Large intestine (tissue), 3 donors: ENCODE measurements around the gene FAM193B. TPM values are rescaled to one million over a fixed set of nuclear protein-coding genes. Genes with fewer than 3 reads are reported as not detected.

ENCODE experiments used
- DNase-seq, 2 donors: peaks; one replicate each; pipeline versions ENCODE4 v3.0.0 to v3.0.0-alpha.2; 2013
- H3K27ac ChIP-seq: one replicate; pipeline ENCODE4 v1.5.1; 2013; ENCODE audit warnings: low read length
- H3K27me3 ChIP-seq: 2 replicates; pipeline ENCODE4 v1.6.1; 2013; ENCODE audit warnings: low read length; ENCODE audit not compliant: control insufficient read depth, insufficient read depth
- H3K36me3 ChIP-seq: 2 replicates; pipeline ENCODE4 v1.6.1; 2013; ENCODE audit warnings: low read length; ENCODE audit not compliant: control insufficient read depth, insufficient read depth
- H3K4me1 ChIP-seq: one replicate; pipeline ENCODE4 v1.6.1; 2013; ENCODE audit warnings: low read length; ENCODE audit not compliant: control insufficient read depth, insufficient read depth
- H3K4me3 ChIP-seq: one replicate; pipeline ENCODE4 v1.5.1; 2013; ENCODE audit warnings: low read length
- H3K9me3 ChIP-seq: one replicate; pipeline ENCODE4 v1.6.1; 2013; ENCODE audit warnings: mild to moderate bottlenecking, low read depth, low read length, moderate library complexity; ENCODE audit not compliant: control insufficient read depth
- WGBS: methylation state at CpG from one replicate; pipeline ENCODE4 v1.1.5; 2013; ENCODE audit warnings: low lambda C conversion rate; ENCODE audit not compliant: insufficient coverage; 5-methylcytosine and 5-hydroxymethylcytosine counted together
- polyA plus RNA-seq: library from polyadenylated mRNA; unstranded; fragments of 120-200 nt; gene quantifications from one replicate; pipeline ENCODE4 v1.2.1, GENCODE V29; 2013

Gene FAM193B
- polyA plus RNA-seq, 1 donor = 76.8 TPM

DNA sequence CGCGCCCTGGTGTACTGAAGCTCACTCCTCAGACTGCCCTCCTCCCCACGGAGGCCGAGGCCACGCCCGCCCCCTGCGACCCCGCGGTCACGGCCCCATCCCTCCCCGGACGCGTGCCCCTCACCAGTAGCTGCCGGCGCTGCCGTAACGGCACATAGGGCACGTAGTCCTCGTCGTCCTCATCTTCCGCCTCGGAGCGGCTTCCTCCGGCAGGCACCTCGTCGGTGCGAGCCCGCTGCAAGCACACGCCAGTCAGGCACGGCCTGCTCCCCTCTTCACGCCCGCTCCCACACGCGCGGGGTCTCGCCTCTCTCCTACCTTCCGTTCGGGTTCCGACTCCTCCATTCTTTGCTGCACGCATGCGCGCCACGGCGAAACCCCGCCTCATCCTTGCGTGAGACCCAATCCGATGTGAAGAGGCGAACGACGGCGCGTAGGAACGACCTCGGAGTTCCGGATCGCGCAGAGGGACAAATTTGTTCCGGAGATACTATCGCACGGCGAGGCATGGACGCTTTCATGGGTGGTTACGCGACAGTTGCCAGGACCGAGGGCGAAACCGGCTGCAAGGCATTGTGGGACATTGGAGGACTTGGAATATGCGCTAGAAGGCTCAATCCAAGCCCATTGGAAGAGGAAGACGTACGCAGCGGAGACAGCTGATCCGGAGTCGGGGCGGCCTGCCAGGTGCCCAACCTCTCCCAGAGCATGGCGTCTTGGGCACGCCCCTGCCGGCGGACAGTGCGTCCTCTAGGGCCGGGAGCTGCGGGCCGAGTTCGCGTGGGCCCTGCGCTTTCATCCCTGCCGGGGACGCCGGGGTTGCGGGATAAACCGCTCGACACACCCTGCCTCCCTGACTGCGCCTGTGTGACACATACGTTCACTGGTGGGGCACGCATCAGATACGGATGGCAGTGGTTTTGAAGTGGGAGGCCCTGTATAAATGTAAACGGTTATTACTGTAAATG lies 37.5 kb downstream of the FAM193B start, which contains the start of gene DDX41:
TSS of gene DDX41 (minus strand) at position 361 of the 968 bp plus-strand sequence. CDS start at position 345, 16 bp downstream.
- no CpG with 5 or more reads among the region's 96 CpGs for WGBS
- no peaks in the 10 kb centered on the region for H3K27me3 ChIP-seq
- peak within 1 kb of the TSS; percentile 93 for H3K4me3 ChIP-seq
- peak; percentile 98 to 99 for DNase-seq
- H3K36me3 ChIP-seq = peaks cover 67% of the 10 kb centered on the region
- no peaks in the 10 kb centered on the region for H3K9me3 ChIP-seq
- peaks cover 15% of the 10 kb centered on the region for H3K4me1 ChIP-seq
- peak within 1 kb of the TSS; percentile 68 for H3K27ac ChIP-seq

DNA sequence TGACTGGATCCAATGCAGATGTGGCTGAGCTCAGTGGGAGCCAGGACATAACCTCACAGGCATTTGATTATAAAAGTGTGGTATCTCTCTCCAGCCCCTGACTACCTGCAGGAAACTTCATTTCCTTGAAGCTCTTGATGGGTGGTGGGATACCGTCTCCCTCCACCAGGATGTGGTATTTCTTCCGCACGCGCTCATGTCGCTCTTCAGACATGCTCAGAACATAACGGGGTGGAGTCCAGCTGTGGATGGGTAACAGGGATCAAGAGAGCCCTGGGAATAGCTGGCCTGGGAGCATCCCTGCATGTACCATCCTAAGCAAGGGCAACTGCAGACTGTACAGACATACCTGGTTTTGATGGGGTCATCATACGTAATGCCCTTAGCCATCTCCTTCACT lies 38.8 kb downstream of the FAM193B start:
- no CpG with 5 or more reads among the region's 7 CpGs for WGBS
- Histone ChIP-seq H3K27ac (no peak overlapping the region), H3K4me1 (peaks cover 15% of the 10 kb centered on the region), H3K27me3 (no peaks in the 10 kb centered on the region), H3K9me3 (no peaks in the 10 kb centered on the region), H3K4me3 (peak overlapping the region; percentile 93), H3K36me3 (peaks cover 66% of the 10 kb centered on the region)
- no peak for DNase-seq

DNA sequence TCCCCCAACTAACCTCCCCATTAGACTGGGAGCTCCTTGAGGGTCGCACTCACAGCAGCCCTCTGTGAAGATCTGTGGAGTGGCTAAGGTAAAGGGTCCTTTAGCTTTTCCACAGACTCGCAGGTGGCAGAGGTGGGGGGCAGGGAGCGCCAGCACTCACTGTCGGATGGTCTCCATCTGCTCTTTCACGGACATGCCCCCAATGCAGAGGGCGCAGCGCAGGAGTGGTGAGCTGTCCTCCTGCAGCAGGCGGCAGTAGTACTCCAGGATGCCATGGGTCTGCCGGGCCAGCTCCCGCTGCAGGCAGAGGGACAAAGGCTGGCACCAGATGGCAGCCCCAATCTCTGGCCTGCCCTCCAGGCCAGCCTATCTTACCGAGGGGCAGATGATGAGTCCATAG lies 39.8 kb downstream of the FAM193B start:
- no peaks in the 10 kb centered on the region for H3K9me3 ChIP-seq
- no peak for DNase-seq
- H3K4me1 ChIP-seq = peaks cover 15% of the 10 kb centered on the region
- no CpG with 5 or more reads among the region's 11 CpGs for WGBS
- no peaks in the 10 kb centered on the region for H3K27me3 ChIP-seq
- no peak overlapping the region for H3K4me3 ChIP-seq
- peaks cover 58% of the 10 kb centered on the region for H3K36me3 ChIP-seq
- H3K27ac ChIP-seq = no peak overlapping the region

DNA sequence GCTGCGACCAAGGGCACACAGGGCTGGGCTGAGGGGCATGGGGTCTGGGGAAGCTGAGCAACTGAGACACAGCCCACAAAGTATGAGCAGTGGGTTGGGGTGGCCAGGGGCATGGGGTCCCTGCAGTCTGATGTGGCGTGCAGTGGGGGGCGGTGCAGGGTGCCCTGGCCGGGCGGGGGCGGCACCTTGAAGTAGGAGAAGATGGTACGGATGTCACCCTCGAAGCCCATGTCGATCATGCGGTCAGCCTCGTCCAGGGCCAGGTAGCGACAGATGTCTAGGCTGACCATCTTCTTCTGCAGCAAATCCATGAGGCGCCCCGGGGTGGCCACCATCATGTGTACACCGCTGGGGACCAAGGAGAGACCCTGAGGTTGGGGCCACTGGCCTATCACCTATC lies 40.9 kb downstream of the FAM193B start:
- H3K36me3 ChIP-seq = peaks cover 51% of the 10 kb centered on the region
- WGBS = no CpG with 5 or more reads among the region's 15 CpGs
- H3K4me3 ChIP-seq = no peak overlapping the region
- H3K27ac ChIP-seq = no peak overlapping the region
- H3K9me3 ChIP-seq = no peaks in the 10 kb centered on the region
- no peak for DNase-seq
- peaks cover 9% of the 10 kb centered on the region for H3K4me1 ChIP-seq
- no peaks in the 10 kb centered on the region for H3K27me3 ChIP-seq

DNA sequence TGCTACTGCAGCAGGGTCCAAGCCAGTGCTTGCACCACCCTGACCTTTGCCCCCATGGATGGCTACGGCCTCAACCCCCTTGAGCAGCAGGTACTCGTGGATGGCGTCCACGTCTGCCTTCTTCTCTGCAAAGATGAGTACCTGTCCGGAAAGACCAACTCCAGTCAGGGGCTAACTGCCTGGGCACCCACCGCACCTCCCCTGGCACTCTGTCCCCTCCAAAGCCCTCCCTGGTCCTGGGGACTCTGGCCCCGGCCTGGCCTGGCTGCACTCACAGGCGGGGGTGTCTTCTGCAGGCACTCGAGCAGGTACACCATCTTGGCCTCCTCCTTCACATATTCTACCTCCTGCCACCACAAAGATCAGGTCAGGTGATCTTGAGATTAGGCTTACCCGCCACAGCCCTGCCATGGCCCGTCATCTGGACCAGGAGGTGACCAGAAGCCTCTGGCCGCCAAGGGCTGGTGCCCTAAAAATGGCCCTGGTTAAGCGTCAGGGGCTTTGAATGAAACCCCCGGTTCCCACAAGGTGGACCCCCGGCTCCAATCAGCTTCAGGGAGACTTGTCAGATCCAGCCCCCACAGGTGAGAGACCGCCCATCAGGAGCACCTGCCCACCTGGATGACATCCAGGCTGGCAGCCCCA lies 41.5 kb downstream of the FAM193B start:
- H3K4me3 ChIP-seq = no peak overlapping the region
- peaks cover 51% of the 10 kb centered on the region for H3K36me3 ChIP-seq
- peaks cover 9% of the 10 kb centered on the region for H3K4me1 ChIP-seq
- no peak for DNase-seq
- no peaks in the 10 kb centered on the region for H3K9me3 ChIP-seq
- H3K27me3 ChIP-seq = no peaks in the 10 kb centered on the region
- no CpG with 5 or more reads among the region's 16 CpGs for WGBS
- no peak overlapping the region for H3K27ac ChIP-seq

DNA sequence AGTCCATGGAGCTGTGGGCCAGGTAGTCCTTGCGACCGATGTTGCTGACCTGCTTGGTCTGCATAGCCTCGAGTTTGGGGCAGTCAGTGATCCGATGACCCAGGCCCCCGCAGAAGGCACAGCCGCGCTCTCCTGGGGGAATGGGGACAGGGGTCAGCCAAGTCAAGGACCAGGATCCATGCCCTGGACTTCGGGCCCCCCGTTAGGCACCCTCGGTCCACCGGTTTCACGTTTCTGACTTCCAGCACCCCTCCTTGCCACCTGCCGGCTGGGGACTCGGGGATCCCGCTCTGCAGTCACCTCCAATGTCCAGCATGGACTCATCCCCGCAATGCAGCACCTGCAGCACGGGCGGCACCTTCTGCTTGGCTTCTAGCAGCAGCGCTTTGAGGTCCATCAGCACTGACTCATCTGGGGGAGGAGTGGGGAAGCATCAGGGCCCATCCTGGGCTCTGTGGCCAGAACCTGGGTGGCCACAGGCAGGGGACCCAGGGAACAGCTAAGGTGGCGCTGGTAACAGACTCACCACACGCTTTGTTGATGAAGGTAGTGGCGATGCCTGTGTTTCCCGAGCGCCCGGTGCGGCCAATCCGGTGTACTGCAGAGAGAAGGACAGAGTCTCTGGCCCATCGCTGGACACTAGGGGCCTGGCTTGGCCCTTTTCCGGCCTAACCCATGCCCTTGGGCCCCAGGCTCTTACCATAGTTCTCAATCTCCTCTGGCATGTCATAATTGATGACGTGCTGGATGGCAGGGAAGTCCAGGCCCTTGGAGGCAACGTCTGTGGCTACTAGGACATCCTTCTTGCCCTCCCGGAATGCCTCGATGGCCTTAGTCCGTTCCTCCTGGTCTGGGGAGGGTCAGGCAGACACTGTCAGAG lies 42.3 kb downstream of the FAM193B start:
- Histone ChIP-seq H3K27me3 (no peaks in the 10 kb centered on the region), H3K4me3 (no peak overlapping the region), H3K9me3 (no peaks in the 10 kb centered on the region), H3K27ac (no peak overlapping the region), H3K4me1 (peaks cover 9% of the 10 kb centered on the region), H3K36me3 (peaks cover 51% of the 10 kb centered on the region)
- no peak for DNase-seq
- no CpG with 5 or more reads among the region's 34 CpGs for WGBS

DNA sequence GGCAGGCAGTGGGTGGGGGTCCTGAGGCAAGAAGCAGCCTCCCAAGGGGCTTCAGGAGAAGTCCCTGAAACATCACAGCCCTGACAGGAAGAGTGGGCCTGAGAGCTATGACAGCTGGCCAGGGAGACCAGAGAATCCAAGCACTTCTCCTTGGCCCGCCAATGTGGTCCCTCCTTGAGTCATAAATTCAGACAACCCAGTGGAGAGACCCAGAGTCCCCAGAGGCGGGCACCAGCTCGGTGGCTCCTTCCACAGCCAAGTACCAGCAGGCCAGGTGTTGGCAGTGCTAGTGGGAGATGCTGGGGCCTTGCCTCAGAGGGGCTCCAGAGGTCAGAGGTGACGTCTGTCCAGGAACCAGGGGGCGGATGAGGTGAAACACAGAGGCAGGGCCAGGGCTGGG lies 43.2 kb downstream of the FAM193B start:
- whole genome bisulfite sequencing = no CpG with 5 or more reads among the region's 5 CpGs
- H3K27ac ChIP-seq = no peak overlapping the region
- no peak for DNase-seq
- H3K4me3 ChIP-seq = no peak overlapping the region
- H3K4me1 ChIP-seq = peaks cover 9% of the 10 kb centered on the region
- H3K36me3 ChIP-seq = peaks cover 51% of the 10 kb centered on the region
- no peaks in the 10 kb centered on the region for H3K9me3 ChIP-seq
- no peaks in the 10 kb centered on the region for H3K27me3 ChIP-seq

DNA sequence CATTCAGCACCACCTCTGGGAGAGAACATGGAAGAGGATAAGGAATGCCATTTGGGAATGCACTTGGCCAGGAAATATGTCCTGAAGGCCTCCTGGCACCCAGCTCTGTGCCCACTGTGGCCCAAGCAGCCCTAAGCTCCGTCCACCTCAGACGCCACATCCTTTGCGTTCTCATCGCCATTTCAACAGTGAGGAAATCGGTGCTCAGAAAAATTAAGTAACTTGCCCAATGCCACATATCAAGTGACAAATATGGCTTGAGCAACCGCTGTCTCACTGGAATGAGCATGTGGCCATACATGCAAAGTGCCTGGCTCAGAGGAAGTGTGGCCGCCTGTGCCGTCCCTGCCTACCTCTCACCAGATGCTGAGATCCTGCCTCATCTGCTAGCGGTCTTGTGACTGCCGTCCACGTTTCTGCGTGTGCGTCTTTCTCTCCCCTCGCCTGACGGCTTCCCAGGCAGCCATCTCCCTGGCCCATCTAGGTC lies 43.8 kb downstream of the FAM193B start:
- Histone ChIP-seq H3K36me3 (peaks cover 50% of the 10 kb centered on the region), H3K9me3 (no peaks in the 10 kb centered on the region), H3K4me1 (peaks cover 4% of the 10 kb centered on the region), H3K27me3 (no peaks in the 10 kb centered on the region), H3K27ac (no peak overlapping the region), H3K4me3 (no peak overlapping the region)
- no peak for DNase-seq
- WGBS = no CpG with 5 or more reads among the region's 15 CpGs

DNA sequence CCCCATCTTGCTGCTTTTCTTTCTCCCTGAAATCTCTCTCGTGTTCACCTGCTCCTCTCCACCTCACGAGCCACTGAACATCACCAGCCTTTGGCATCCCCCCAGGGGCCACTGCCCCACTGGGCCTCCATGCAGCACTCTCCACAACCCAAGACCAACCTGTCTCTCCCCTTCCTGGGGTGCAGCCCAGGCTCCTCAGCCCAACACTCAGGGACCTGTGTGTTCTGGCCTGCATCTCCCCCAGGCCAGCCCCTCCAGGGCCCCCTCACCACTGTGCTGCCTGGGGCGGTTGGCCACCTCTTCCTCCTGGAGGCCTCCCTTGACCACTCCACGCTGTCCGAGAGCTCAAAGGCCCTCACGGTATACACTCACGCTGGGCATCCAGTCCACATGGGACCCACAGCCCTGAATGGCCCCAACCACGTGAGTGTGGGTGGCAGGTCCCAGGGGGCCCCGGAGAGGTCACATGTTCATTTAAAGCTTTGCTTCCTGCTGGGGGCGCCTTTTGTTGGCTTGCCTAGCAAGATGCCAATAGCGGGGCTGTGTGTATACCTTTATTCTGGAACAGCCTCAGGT lies 44.3 kb downstream of the FAM193B start:
- DNase-seq = no peak
- H3K27ac ChIP-seq = no peak overlapping the region
- WGBS = 63% methylated on average over 1 of the region's 11 CpGs
- no peaks in the 10 kb centered on the region for H3K27me3 ChIP-seq
- peaks cover 44% of the 10 kb centered on the region for H3K36me3 ChIP-seq
- H3K9me3 ChIP-seq = no peaks in the 10 kb centered on the region
- H3K4me3 ChIP-seq = no peak overlapping the region
- H3K4me1 ChIP-seq = no peaks in the 10 kb centered on the region
